Fibroblast of villous mesenchyme (primary cell): ENCODE results near the gene TNN. TPM values are rescaled to one million over a fixed set of nuclear protein-coding genes. Genes with fewer than 3 reads are reported as not detected.

Experiments
- DNase-seq: peaks from one replicate; pipeline ENCODE4 v3.0.0-alpha.2; 2010; ENCODE audit warnings: low read depth
- H3K4me3 ChIP-seq: 2 replicates; pipeline ENCODE4 v1.5.1; 2011; ENCODE audit warnings: low read depth, mild to moderate bottlenecking, low read length
- CTCF ChIP-seq: IDR thresholded peaks from 2 replicates; pipeline ENCODE4 v1.5.1; 2012; ENCODE audit warnings: low read depth, mild to moderate bottlenecking, low read length; ENCODE audit not compliant: insufficient read depth
- total RNA-seq: library from RNA; depleted of rRNA; stranded (reverse); fragments of >200 nt; gene quantifications from 2 replicates; pipeline ENCODE4 v1.2.3, GENCODE V29; 2012

TNN gene
- total RNA-seq, 1 donor = not detected

GRCh38 chr1:175155473-175155856 is 87.8 kb downstream of the TNN start:
- DNase-seq = no peak
- no peak overlapping the region for H3K4me3 ChIP-seq
- TF ChIP-seq CTCF = no peak

GRCh38 chr1:175155936-175156335 is 88.3 kb downstream of the TNN start:
- no peak for DNase-seq
- no peak for TF ChIP-seq CTCF
- no peak overlapping the region for H3K4me3 ChIP-seq

GRCh38 chr1:175157200-175157599 is 89.6 kb downstream of the TNN start:
- no peak for TF ChIP-seq CTCF
- DNase-seq = no peak
- H3K4me3 ChIP-seq = no peak overlapping the region

GRCh38 chr1:175158170-175158591 is 90.5 kb downstream of the TNN start:
- DNase-seq = no peak
- H3K4me3 ChIP-seq = no peak overlapping the region
- no peak for TF ChIP-seq CTCF

GRCh38 chr1:175162955-175163354 is 95.3 kb downstream of the TNN start:
- no peak for TF ChIP-seq CTCF
- DNase-seq = no peak
- H3K4me3 ChIP-seq = no peak overlapping the region

GRCh38 chr1:175163702-175164101 is 96.1 kb downstream of the TNN start:
- TF ChIP-seq CTCF = no peak
- H3K4me3 ChIP-seq = no peak overlapping the region
- DNase-seq = no peak

- no peak for DNase-seq
- no peak for TF ChIP-seq CTCF
- H3K4me3 ChIP-seq = no peak overlapping the region
Observed at GRCh38 chr1:175164751-175165150, 97.1 kb downstream of the TNN start.
